ENCODE results near the gene PDK2. TPM values are rescaled to one million over a fixed set of nuclear protein-coding genes. Genes with fewer than 3 reads are reported as not detected.

The PDK2 gene
- total and polyA plus RNA-seq, 9 of the 15 experiments (the other 6 are each of a cell fraction or from before 2014, with no cell fraction given), result 0.03 to 2.5 (median 1.4) TPM

DNA sequence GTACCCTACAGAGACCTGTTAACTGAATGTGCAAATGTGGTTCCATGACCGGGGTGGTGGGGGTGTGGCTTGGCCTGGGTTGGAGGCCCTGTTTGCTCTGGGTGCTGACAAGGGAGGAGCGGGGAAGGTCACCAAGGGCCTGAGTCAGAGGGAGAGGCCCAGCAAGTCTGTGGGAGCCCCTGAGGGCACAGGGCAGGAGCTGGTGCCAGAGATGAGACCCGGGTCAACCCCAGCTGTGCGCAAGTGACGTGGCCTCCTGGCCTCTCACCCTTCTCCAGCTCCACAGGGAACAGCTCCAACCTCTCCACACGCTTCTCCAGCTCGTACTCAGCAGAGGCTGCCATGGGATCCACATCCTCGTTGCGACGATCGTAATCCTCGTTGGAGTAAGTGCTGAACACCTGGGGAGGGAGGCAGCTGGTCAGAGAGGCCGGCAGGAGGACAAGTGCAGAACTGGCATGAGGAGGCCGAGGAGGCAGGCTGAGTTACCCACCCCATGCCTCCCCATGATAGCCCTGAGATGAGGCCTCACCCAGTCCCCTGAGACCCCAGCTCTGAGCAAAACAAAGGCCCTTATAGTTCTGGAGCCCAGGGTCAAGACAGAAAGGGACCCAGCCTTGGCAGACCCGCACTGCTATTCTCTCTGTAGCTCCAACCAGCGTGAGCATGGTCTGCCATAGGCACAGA is 49.8 kb downstream of the PDK2 start:
- Histone ChIP-seq H3K4me3 (no peak overlapping the region), H2AFZ (ENCODE audit: low read depth, low read length) (no peak overlapping the region), H3K79me2 (ENCODE audit: control insufficient read depth, insufficient read depth, low read length) (peaks cover 77% of the 10 kb centered on the region), H3K9me3 (replicated peaks; ENCODE audit: control insufficient read depth, insufficient read depth, low read depth, low read length) (no peaks in the 10 kb centered on the region), H3K9me1 (ENCODE audit: control insufficient read depth, insufficient read depth, low read length) (peaks cover 14% of the 10 kb centered on the region), H4K20me1 (replicated peaks; ENCODE audit: control insufficient read depth, insufficient read depth, low read length) (peaks cover 19% of the 10 kb centered on the region), H3K4me2 (ENCODE audit: insufficient read depth, low read length) (no peak overlapping the region), H3K4me1 (replicated peaks in 1 of 2; ENCODE audit: control insufficient read depth in 2 of 2, insufficient read depth in 2 of 2, low read length in 2 of 2) (peaks cover 25 to 60% of the 10 kb centered on the region in 2 experiments; a peak in 4 of 5 replicates), H3K36me3 (ENCODE audit: control insufficient read depth, insufficient read depth, low read length) (peaks cover 80% of the 10 kb centered on the region), H3K27me3 (ENCODE audit: control insufficient read depth in 2 of 2, insufficient read depth in 2 of 2, low read length in 2 of 2) (no peaks in the 10 kb centered on the region), H3K27ac (ENCODE audit: extremely low read depth, low read depth, low read length) (no peak overlapping the region), H3K9ac (ENCODE audit: insufficient read depth in 1 of 2, low read depth in 2 of 2, low read length in 2 of 2) (peak overlapping the region in 1 of 2 experiments; percentile 77; a peak in 2 of 4 replicates)
- ChIA-PET CTCF (ENCODE audit: low intra/inter-chr PET ratio) (no interaction called here), POLR2A (interaction anchor here (0.5 to 1.1 kb wide), 3 partner anchors 9 to 1603 kb away, joined by 3 to 5 read pairs (median 3); no protein-coding TSS in a partner anchor)
- in situ Hi-C loops (cut with MboI), result no loop called here
- 92% methylated on average over 16 of the region's 16 CpGs for WGBS (ENCODE audit: insufficient coverage, low coverage, missing lambda C conversion rate)
- TF ChIP-seq, protein P1, sequence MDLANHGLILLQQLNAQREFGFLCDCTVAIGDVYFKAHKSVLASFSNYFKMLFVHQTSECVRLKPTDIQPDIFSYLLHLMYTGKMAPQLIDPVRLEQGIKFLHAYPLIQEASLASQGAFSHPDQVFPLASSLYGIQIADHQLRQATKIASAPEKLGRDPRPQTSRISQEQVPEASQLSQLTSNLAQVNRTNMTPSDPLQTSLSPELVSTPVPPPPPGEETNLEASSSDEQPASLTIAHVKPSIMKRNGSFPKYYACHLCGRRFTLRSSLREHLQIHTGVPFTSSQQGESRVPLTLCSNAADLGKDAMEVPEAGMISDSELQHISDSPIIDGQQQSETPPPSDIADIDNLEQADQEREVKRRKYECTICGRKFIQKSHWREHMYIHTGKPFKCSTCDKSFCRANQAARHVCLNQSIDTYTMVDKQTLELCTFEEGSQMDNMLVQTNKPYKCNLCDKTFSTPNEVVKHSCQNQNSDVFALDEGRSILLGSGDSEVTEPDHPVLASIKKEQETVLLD (IDR thresholded peaks at IDR 0.05), result no peak
- TF ChIP-seq, protein P2, sequence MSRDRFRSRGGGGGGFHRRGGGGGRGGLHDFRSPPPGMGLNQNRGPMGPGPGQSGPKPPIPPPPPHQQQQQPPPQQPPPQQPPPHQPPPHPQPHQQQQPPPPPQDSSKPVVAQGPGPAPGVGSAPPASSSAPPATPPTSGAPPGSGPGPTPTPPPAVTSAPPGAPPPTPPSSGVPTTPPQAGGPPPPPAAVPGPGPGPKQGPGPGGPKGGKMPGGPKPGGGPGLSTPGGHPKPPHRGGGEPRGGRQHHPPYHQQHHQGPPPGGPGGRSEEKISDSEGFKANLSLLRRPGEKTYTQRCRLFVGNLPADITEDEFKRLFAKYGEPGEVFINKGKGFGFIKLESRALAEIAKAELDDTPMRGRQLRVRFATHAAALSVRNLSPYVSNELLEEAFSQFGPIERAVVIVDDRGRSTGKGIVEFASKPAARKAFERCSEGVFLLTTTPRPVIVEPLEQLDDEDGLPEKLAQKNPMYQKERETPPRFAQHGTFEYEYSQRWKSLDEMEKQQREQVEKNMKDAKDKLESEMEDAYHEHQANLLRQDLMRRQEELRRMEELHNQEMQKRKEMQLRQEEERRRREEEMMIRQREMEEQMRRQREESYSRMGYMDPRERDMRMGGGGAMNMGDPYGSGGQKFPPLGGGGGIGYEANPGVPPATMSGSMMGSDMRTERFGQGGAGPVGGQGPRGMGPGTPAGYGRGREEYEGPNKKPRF (IDR thresholded peaks at IDR 0.05; ENCODE audit: low read depth, low read length), result no peak
- TF ChIP-seq TEAD1 (CRISPR knock-in tag; IDR thresholded peaks at IDR 0.05) (no peak), MAFF (IDR thresholded peaks at IDR 0.05; ENCODE audit: low read length) (no peak), ERF (CRISPR knock-in tag; IDR thresholded peaks at IDR 0.05) (no peak), ZNF695 (CRISPR knock-in tag; IDR thresholded peaks at IDR 0.05) (no peak)
- TF ChIP-seq, protein P3, sequence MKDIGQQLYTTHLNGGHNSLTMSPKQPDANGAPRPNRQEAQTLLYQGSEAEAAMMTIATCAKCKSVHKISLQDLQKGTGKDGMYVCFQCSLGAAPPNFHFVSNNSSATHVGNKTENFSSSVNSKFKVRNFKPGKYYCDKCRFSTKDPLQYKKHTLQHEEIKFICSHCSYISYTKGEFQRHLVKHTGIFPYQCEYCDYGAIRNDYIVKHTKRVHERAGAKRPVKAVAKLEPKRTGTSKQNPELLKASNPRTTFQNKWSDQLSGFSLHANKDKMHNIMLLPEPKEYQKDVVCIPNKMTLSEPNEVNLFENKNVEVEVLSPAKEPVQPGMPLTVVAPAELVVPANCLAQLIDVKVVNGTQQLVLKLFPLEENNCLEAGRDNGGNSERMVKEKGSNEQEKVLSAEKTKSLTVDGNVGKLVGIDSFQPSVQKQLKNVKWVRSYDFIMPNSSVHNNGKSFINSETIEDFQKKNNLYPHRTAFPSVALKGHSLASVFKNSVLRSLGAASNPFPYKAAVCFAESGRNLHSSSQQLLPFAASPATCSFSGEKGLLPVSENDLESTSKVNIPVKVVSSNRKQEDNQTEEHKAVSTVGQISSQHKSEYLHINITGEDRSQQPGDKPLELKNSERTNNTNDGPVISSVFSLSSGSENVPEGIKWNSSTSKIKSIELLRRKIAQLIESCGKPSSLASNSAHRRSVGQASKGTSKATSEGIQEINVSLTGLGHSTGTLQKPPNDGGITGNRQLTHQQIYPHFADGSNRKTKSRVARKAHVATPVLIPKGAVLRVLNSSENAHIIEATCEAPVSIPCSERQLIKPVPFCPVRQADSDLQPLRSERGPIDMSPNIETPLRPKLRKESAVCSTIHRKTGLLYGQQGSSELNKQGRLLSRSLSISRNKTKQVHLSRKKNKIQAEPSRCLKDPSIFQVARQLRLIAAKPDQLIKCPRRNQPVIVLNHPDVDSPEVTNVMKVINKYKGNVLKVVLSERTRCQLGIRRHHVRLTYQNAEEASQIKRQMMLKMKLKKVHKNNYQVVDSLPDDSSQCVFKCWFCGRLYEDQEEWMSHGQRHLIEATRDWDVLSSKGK (CRISPR knock-in tag; IDR thresholded peaks at IDR 0.05), result no peak
- TF ChIP-seq, protein P4, sequence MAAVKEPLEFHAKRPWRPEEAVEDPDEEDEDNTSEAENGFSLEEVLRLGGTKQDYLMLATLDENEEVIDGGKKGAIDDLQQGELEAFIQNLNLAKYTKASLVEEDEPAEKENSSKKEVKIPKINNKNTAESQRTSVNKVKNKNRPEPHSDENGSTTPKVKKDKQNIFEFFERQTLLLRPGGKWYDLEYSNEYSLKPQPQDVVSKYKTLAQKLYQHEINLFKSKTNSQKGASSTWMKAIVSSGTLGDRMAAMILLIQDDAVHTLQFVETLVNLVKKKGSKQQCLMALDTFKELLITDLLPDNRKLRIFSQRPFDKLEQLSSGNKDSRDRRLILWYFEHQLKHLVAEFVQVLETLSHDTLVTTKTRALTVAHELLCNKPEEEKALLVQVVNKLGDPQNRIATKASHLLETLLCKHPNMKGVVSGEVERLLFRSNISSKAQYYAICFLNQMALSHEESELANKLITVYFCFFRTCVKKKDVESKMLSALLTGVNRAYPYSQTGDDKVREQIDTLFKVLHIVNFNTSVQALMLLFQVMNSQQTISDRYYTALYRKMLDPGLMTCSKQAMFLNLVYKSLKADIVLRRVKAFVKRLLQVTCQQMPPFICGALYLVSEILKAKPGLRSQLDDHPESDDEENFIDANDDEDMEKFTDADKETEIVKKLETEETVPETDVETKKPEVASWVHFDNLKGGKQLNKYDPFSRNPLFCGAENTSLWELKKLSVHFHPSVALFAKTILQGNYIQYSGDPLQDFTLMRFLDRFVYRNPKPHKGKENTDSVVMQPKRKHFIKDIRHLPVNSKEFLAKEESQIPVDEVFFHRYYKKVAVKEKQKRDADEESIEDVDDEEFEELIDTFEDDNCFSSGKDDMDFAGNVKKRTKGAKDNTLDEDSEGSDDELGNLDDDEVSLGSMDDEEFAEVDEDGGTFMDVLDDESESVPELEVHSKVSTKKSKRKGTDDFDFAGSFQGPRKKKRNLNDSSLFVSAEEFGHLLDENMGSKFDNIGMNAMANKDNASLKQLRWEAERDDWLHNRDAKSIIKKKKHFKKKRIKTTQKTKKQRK (IDR thresholded peaks at IDR 0.05; ENCODE audit: borderline replicate concordance, low read depth, low read length), result no peak
- intact Hi-C loops (cut with micrococcal nuclease), result no loop called here
- DNase-seq (ENCODE audit: extremely low read depth in 1 of 4, low spot score in 3 of 4) (no peak), ATAC-seq (no peak), FAIRE-seq (no peak)
- BruUV-seq (replicated peaks), result no TSS peak

Data from K562 (cell line).